Cortex of kidney (tissue), 1 donor: ENCODE data around the gene VAMP1.
"Not testable (repeated sequence)": the region's sequence is repeated elsewhere in the genome, so short reads cannot be mapped to it uniquely, and the experiment has no call there.

ENCODE experiments used
- DNase-seq: peaks from one replicate; lab custom pipeline; 2025; lab: John Stamatoyannopoulos, UW

The VAMP1 gene

GRCh38 chr12:6451348-6452244 lies 18.9 kb downstream of the VAMP1 start, which contains the start of gene TAPBPL:
TSS of gene TAPBPL (plus strand) at chr12:6452042. CDS start at chr12:6452249, 207 bp downstream.
- DNase-seq, result no peak

GRCh38 chr12:6450869-6451347 lies 19.6 kb downstream of the VAMP1 start:
- no peak for DNase-seq

GRCh38 chr12:6450091-6450868 lies 20.2 kb downstream of the VAMP1 start:
- no peak for DNase-seq

- DNase-seq, result no peak
Measured at GRCh38 chr12:6444704-6445688, 25.5 kb downstream of the VAMP1 start, which contains the start of gene CD27. TSS of gene CD27 (plus strand) at chr12:6444955. CDS start at chr12:6445096, 141 bp downstream.

GRCh38 chr12:6444031-6444430 lies 26.4 kb downstream of the VAMP1 start:
- DNase-seq, result no peak

- DNase-seq, result no peak
Measured at GRCh38 chr12:6443361-6443983, 27.0 kb downstream of the VAMP1 start.

- no peak for DNase-seq
Measured at GRCh38 chr12:6442836-6443235, 27.6 kb downstream of the VAMP1 start.

GRCh38 chr12:6440391-6440790 lies 30.1 kb downstream of the VAMP1 start:
- DNase-seq, result no peak

GRCh38 chr12:6438345-6438744 lies 32.1 kb downstream of the VAMP1 start:
- DNase-seq, result no peak

- no peak for DNase-seq
Measured at GRCh38 chr12:6437586-6437985, 32.9 kb downstream of the VAMP1 start.

GRCh38 chr12:6435961-6436715 lies 34.3 kb downstream of the VAMP1 start:
- DNase-seq, result no peak

GRCh38 chr12:6434205-6435140 lies 36.0 kb downstream of the VAMP1 start:
- DNase-seq, result no peak

GRCh38 chr12:6432991-6433390 lies 37.5 kb downstream of the VAMP1 start:
- no peak for DNase-seq

GRCh38 chr12:6430124-6430989 lies 40.1 kb downstream of the VAMP1 start:
- no peak for DNase-seq

GRCh38 chr12:6428326-6428725 lies 42.2 kb downstream of the VAMP1 start:
- no peak for DNase-seq

GRCh38 chr12:6427796-6428195 lies 42.7 kb downstream of the VAMP1 start:
- not testable (repeated sequence) for DNase-seq

- no peak for DNase-seq
Measured at GRCh38 chr12:6426882-6427671, 43.4 kb downstream of the VAMP1 start.
